AG04450 (cell line): ENCODE results near the gene FNDC11. TPM values are rescaled to one million over a fixed set of nuclear protein-coding genes. Genes with fewer than 3 reads are reported as not detected.

Source experiments
- CTCF ChIA-PET: fragments of 300-600, 350-600 bp; formaldehyde crosslinking; extraction: SDS; loops from one replicate; lab custom pipeline; 2022; ENCODE audit warnings: antibody characterized with exemption, inconsistent platforms; lab: Charles Lee
- POLR2A ChIA-PET: fragments of 350-600 bp; formaldehyde crosslinking; extraction: SDS; loops from one replicate; lab custom pipeline; 2021; ENCODE audit warnings: antibody characterized with exemption, inconsistent platforms; lab: Yijun Ruan, JAX
- DNase-seq: peaks from one replicate; pipeline ENCODE4 v3.0.0-alpha.2; 2011; ENCODE audit warnings: low read depth, low spot score
- H3K27ac ChIP-seq: one replicate; pipeline ENCODE4 v1.5.1; 2012; ENCODE audit warnings: low read depth, low read length, control low read depth
- H3K27me3 ChIP-seq: one replicate; pipeline ENCODE4 v1.6.0; 2012; ENCODE audit warnings: low read length; ENCODE audit not compliant: control insufficient read depth, insufficient read depth
- H3K4me3 ChIP-seq: 2 replicates; pipeline ENCODE4 v1.5.1; 2011; ENCODE audit warnings: mild to moderate bottlenecking, low read depth, low read length, control low read depth
- H3K9me3 ChIP-seq: 2 replicates; pipeline ENCODE4 v1.5.1; 2012; ENCODE audit warnings: low read length; ENCODE audit not compliant: control insufficient read depth, insufficient read depth
- CTCF ChIP-seq: IDR thresholded peaks from 2 replicates; pipeline ENCODE4 v1.5.1; 2011; ENCODE audit warnings: low read depth, low read length, control low read depth, inconsistent platforms
- polyA plus RNA-seq: library from polyadenylated mRNA; depleted of rRNA; stranded (reverse); fragments of >200 nt; gene quantifications from 2 replicates; pipeline ENCODE4 v1.2.3, GENCODE V29; 2011

FNDC11 gene
- polyA plus RNA-seq, 1 experiment: 0.64 TPM

GRCh38 chr20:63520934-63521601, 32.9 kb upstream of the FNDC11 start:
- no peak for DNase-seq
- POLR2A ChIA-PET: interaction anchor here (0.5 to 2.9 kb wide), 21 partner anchors 8 to 518 kb away, joined by 3 to 18 read pairs (median 4); partner anchors contain the start of genes ARFGAP1, ARFRP1, HELZ2 and PTK6
- no peak overlapping the region for H3K27ac ChIP-seq

GRCh38 chr20:63521602-63522001, 32.4 kb upstream of the FNDC11 start:
- no peak for TF ChIP-seq CTCF
- H3K4me3 ChIP-seq: peak overlapping the region; percentile 88
- no peak overlapping the region for H3K27ac ChIP-seq
- CTCF ChIA-PET: interaction anchor here (0.7 to 1.1 kb wide), 3 partner anchors 16 to 34 kb away, joined by 3 read pairs; partner anchors contain the start of gene PTK6
- POLR2A ChIA-PET: interaction anchor here (0.5 to 2.9 kb wide), 19 partner anchors 9 to 351 kb away, joined by 3 to 18 read pairs (median 4); partner anchors contain the start of genes ARFGAP1, ARFRP1, HELZ2 and PTK6
- DNase-seq: no peak
- peaks cover 8% of the 10 kb centered on the region for H3K9me3 ChIP-seq
- H3K27me3 ChIP-seq: no peaks in the 10 kb centered on the region

More at GRCh38 chr20:63520934-63521601, 32.9 kb upstream of the FNDC11 start:
- no peak for TF ChIP-seq CTCF
- Histone ChIP-seq H3K27me3 (no peaks in the 10 kb centered on the region), H3K4me3 (peak overlapping the region; percentile 88), H3K9me3 (peaks cover 8% of the 10 kb centered on the region)
- CTCF ChIA-PET: interaction anchor here (0.5 to 1.3 kb wide), 5 partner anchors 16 to 598 kb away, joined by 3 to 5 read pairs (median 3); partner anchors contain the start of gene PTK6

- no peak for DNase-seq
- H3K27ac ChIP-seq: no peak overlapping the region
- peak overlapping the region; percentile 88 for H3K4me3 ChIP-seq
- CTCF ChIA-PET: interaction anchor here (1.0 to 1.3 kb wide), 2 partner anchors 26 kb away, joined by 3 to 4 read pairs; no protein-coding TSS in a partner anchor
- H3K9me3 ChIP-seq: peaks cover 8% of the 10 kb centered on the region
- TF ChIP-seq CTCF: no peak
- POLR2A ChIA-PET: interaction anchor here (2.1 to 2.9 kb wide), 2 partner anchors 8 to 16 kb away, joined by 12 to 18 read pairs; partner anchors contain the start of gene PTK6
- no peaks in the 10 kb centered on the region for H3K27me3 ChIP-seq
Observed at GRCh38 chr20:63522091-63522868, 31.7 kb upstream of the FNDC11 start.

GRCh38 chr20:63522981-63523611, 30.9 kb upstream of the FNDC11 start:
- Histone ChIP-seq H3K27me3 (no peaks in the 10 kb centered on the region), H3K9me3 (peaks cover 8% of the 10 kb centered on the region), H3K4me3 (peak overlapping the region; percentile 88), H3K27ac (no peak overlapping the region)
- no peak for DNase-seq
- no peak for TF ChIP-seq CTCF
- CTCF ChIA-PET: interaction anchor here (1.3 kb wide), 1 partner anchor 27 kb away, joined by 4 read pairs; no protein-coding TSS in a partner anchor
- POLR2A ChIA-PET: no interaction called here
